Skeletal muscle satellite cell (primary cell): ENCODE results near the gene SFSWAP.

ENCODE experiments used
- H3K27me3 ChIP-seq: 2 replicates; pipeline ENCODE4 v1.7.0; 2013; ENCODE audit warnings: low read length; ENCODE audit not compliant: control insufficient read depth, insufficient read depth
- H3K36me3 ChIP-seq: 2 replicates; pipeline ENCODE4 v1.7.0; 2013; ENCODE audit warnings: mild to moderate bottlenecking, control low read depth, low read length; ENCODE audit not compliant: insufficient read depth
- H3K4me1 ChIP-seq: 2 replicates; pipeline ENCODE4 v1.7.0; 2013; ENCODE audit warnings: low read length; ENCODE audit not compliant: control insufficient read depth, insufficient read depth
- H3K4me2 ChIP-seq: 2 replicates; pipeline ENCODE4 v1.7.0; 2013; ENCODE audit warnings: mild to moderate bottlenecking, low read length
- H3K4me3 ChIP-seq: 2 replicates; pipeline ENCODE4 v1.7.0; 2013; ENCODE audit warnings: low read length
- H3K9ac ChIP-seq: 2 replicates; pipeline ENCODE4 v1.7.0; 2013; ENCODE audit warnings: mild to moderate bottlenecking, low read depth, low read length, moderate library complexity
- H3K9me3 ChIP-seq: replicated peaks from 2 replicates; pipeline ENCODE4 v1.7.0; 2013; ENCODE audit warnings: mild to moderate bottlenecking, control low read depth, low read length

SFSWAP gene

GRCh38 chr12:131709226-131709625 lies 1.7 kb upstream of the SFSWAP start:
- no peak overlapping the region for H3K9ac ChIP-seq
- H3K27me3 ChIP-seq, result no peaks in the 10 kb centered on the region
- no peaks in the 10 kb centered on the region for H3K9me3 ChIP-seq
- no peak overlapping the region for H3K4me3 ChIP-seq
- no peak overlapping the region for H3K4me2 ChIP-seq
- peaks cover 18% of the 10 kb centered on the region for H3K4me1 ChIP-seq
- H3K36me3 ChIP-seq, result peaks cover 4% of the 10 kb centered on the region

GRCh38 chr12:131711551-131712205 lies 788 bp downstream of the SFSWAP start:
- Histone ChIP-seq H3K9ac (peak overlapping the region; percentile 98), H3K4me1 (peaks cover 18% of the 10 kb centered on the region), H3K9me3 (no peaks in the 10 kb centered on the region), H3K36me3 (peaks cover 27% of the 10 kb centered on the region), H3K4me2 (peak overlapping the region; percentile 96), H3K27me3 (no peaks in the 10 kb centered on the region), H3K4me3 (peak overlapping the region; percentile 89)

GRCh38 chr12:131713349-131713748 lies 2.5 kb downstream of the SFSWAP start:
- Histone ChIP-seq H3K4me1 (peaks cover 18% of the 10 kb centered on the region), H3K9ac (no peak overlapping the region), H3K4me3 (no peak overlapping the region), H3K36me3 (peaks cover 39% of the 10 kb centered on the region), H3K4me2 (peak overlapping the region; percentile 96), H3K27me3 (no peaks in the 10 kb centered on the region), H3K9me3 (no peaks in the 10 kb centered on the region)

- H3K4me3 ChIP-seq, result no peak overlapping the region
- no peak overlapping the region for H3K4me2 ChIP-seq
- no peaks in the 10 kb centered on the region for H3K9me3 ChIP-seq
- no peaks in the 10 kb centered on the region for H3K27me3 ChIP-seq
- peaks cover 18% of the 10 kb centered on the region for H3K4me1 ChIP-seq
- peaks cover 53% of the 10 kb centered on the region for H3K36me3 ChIP-seq
- H3K9ac ChIP-seq, result no peak overlapping the region
Observed at GRCh38 chr12:131714759-131715158, 3.9 kb downstream of the SFSWAP start.

- no peaks in the 10 kb centered on the region for H3K9me3 ChIP-seq
- H3K4me1 ChIP-seq, result peaks cover 17% of the 10 kb centered on the region
- no peak overlapping the region for H3K4me3 ChIP-seq
- H3K4me2 ChIP-seq, result no peak overlapping the region
- peaks cover 68% of the 10 kb centered on the region for H3K36me3 ChIP-seq
- H3K9ac ChIP-seq, result no peak overlapping the region
- H3K27me3 ChIP-seq, result no peaks in the 10 kb centered on the region
Observed at GRCh38 chr12:131716282-131716681, 5.4 kb downstream of the SFSWAP start.

GRCh38 chr12:131720241-131720640 lies 9.4 kb downstream of the SFSWAP start:
- Histone ChIP-seq H3K36me3 (peaks cover 67% of the 10 kb centered on the region), H3K4me1 (peaks cover 12% of the 10 kb centered on the region), H3K4me3 (no peak overlapping the region)

GRCh38 chr12:131720921-131721320 lies 10.0 kb downstream of the SFSWAP start:
- Histone ChIP-seq H3K4me1 (peaks cover 12% of the 10 kb centered on the region), H3K4me2 (no peak overlapping the region), H3K9ac (no peak overlapping the region), H3K4me3 (no peak overlapping the region), H3K36me3 (peaks cover 65% of the 10 kb centered on the region), H3K9me3 (no peaks in the 10 kb centered on the region), H3K27me3 (no peaks in the 10 kb centered on the region)

More at GRCh38 chr12:131720241-131720640, 9.4 kb downstream of the SFSWAP start:
- H3K9me3 ChIP-seq, result no peaks in the 10 kb centered on the region
- H3K4me2 ChIP-seq, result no peak overlapping the region
- H3K27me3 ChIP-seq, result no peaks in the 10 kb centered on the region
- H3K9ac ChIP-seq, result no peak overlapping the region

- no peak overlapping the region for H3K4me2 ChIP-seq
- peaks cover 12% of the 10 kb centered on the region for H3K4me1 ChIP-seq
- peaks cover 59% of the 10 kb centered on the region for H3K36me3 ChIP-seq
Observed at GRCh38 chr12:131721548-131721947, 10.7 kb downstream of the SFSWAP start.

GRCh38 chr12:131723532-131723931 lies 12.6 kb downstream of the SFSWAP start:
- H3K36me3 ChIP-seq, result peaks cover 63% of the 10 kb centered on the region
- peaks cover 12% of the 10 kb centered on the region for H3K4me1 ChIP-seq

More at GRCh38 chr12:131721548-131721947, 10.7 kb downstream of the SFSWAP start:
- Histone ChIP-seq H3K27me3 (no peaks in the 10 kb centered on the region), H3K9ac (no peak overlapping the region), H3K9me3 (no peaks in the 10 kb centered on the region), H3K4me3 (no peak overlapping the region)

GRCh38 chr12:131724534-131724933 lies 13.6 kb downstream of the SFSWAP start:
- no peaks in the 10 kb centered on the region for H3K9me3 ChIP-seq
- H3K4me2 ChIP-seq, result no peak overlapping the region
- no peak overlapping the region for H3K9ac ChIP-seq
- H3K4me3 ChIP-seq, result no peak overlapping the region
- H3K4me1 ChIP-seq, result peaks cover 12% of the 10 kb centered on the region
- no peaks in the 10 kb centered on the region for H3K27me3 ChIP-seq
- H3K36me3 ChIP-seq, result peaks cover 63% of the 10 kb centered on the region

More at GRCh38 chr12:131723532-131723931, 12.6 kb downstream of the SFSWAP start:
- H3K9ac ChIP-seq, result no peak overlapping the region
- H3K4me3 ChIP-seq, result no peak overlapping the region
- no peak overlapping the region for H3K4me2 ChIP-seq
- H3K9me3 ChIP-seq, result no peaks in the 10 kb centered on the region
- H3K27me3 ChIP-seq, result no peaks in the 10 kb centered on the region

- Histone ChIP-seq H3K4me1 (peaks cover 12% of the 10 kb centered on the region), H3K9ac (no peak overlapping the region), H3K9me3 (no peaks in the 10 kb centered on the region), H3K27me3 (no peaks in the 10 kb centered on the region), H3K4me2 (no peak overlapping the region), H3K36me3 (peaks cover 63% of the 10 kb centered on the region), H3K4me3 (no peak overlapping the region)
Observed at GRCh38 chr12:131725503-131725902, 14.6 kb downstream of the SFSWAP start.

GRCh38 chr12:131728720-131729119 lies 17.8 kb downstream of the SFSWAP start:
- Histone ChIP-seq H3K36me3 (peaks cover 76% of the 10 kb centered on the region), H3K9me3 (no peaks in the 10 kb centered on the region), H3K27me3 (no peaks in the 10 kb centered on the region), H3K4me1 (no peaks in the 10 kb centered on the region), H3K9ac (no peak overlapping the region), H3K4me3 (no peak overlapping the region), H3K4me2 (no peak overlapping the region)
